Measurements from ENCODE around the gene RHCG.
"Not testable (repeated sequence)": the region's sequence is repeated elsewhere in the genome, so short reads cannot be mapped to it uniquely, and the experiment has no call there.

Gene RHCG

DNA sequence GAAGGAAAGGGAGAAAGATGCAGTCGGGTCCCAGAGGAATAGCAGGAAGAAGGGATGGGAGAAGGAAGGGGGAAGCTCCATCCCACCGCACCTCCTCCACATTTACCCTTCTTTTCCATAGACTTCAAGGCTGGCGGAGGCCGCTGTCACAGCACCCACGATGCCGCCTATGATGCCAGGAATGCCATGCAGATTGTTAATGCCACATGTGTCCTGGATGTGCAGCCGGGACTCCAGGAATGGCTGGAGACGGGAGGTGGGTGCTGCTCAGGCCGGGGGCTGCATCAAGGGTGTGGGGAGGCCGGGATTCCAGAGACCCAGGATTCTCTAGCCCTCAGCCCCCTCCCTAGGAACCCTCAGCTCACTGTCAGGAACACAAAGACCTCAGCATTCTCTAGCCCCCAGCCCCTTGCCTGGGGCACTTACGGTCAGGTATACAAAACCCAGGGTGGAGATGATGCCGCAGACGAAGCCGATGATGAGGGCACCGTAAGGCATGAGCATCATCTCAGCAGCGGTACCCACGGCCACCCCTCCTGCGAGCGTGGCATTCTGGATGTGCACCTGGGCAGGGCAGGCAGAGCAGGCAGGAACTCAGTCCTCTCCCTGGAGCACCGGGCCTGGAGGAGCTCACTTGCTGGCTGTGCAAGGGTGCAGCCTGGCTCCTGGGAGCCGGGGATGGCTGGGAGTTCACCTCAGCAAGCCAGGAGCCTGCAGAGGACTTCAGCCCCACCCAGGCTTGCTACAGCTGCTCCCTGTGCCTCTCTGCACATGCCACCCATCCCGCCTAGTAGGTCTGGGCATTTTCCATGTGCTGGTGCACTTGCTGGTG lies 18.8 kb downstream of the RHCG start:
- no peak for DNase-seq (ENCODE audit: low read depth)

DNA sequence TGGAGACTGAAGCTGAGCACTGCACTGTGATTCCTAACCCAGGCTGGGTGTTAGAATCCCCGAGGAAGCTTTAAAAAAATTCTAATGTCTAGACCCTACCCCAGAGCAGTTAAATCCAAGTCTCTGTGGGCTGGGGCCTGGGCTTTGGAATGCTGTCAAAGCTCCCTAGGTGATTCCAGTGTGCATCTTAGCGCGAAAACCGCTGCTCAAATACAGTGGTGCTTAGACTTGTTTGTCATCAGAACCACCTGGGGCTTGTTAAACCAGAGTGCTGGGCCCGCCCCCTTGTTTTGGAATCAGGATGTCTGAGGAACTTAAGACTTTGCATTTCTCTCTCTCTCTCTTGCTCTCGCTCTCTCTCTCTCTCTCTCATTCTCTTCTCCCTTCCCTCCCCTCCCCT lies 20.7 kb downstream of the RHCG start:
- DNase-seq (ENCODE audit: low read depth) = no peak

GRCh38 chr15:89472785-89473256 lies 23.6 kb downstream of the RHCG start:
- DNase-seq (ENCODE audit: low read depth) = no peak

GRCh38 chr15:89469426-89470096 lies 26.8 kb downstream of the RHCG start:
- DNase-seq (ENCODE audit: low read depth) = no peak

GRCh38 chr15:89468813-89469212 lies 27.6 kb downstream of the RHCG start:
- not testable (repeated sequence) for DNase-seq (ENCODE audit: low read depth)

GRCh38 chr15:89463113-89463512 lies 33.3 kb downstream of the RHCG start:
- DNase-seq (ENCODE audit: low read depth) = no peak

DNA sequence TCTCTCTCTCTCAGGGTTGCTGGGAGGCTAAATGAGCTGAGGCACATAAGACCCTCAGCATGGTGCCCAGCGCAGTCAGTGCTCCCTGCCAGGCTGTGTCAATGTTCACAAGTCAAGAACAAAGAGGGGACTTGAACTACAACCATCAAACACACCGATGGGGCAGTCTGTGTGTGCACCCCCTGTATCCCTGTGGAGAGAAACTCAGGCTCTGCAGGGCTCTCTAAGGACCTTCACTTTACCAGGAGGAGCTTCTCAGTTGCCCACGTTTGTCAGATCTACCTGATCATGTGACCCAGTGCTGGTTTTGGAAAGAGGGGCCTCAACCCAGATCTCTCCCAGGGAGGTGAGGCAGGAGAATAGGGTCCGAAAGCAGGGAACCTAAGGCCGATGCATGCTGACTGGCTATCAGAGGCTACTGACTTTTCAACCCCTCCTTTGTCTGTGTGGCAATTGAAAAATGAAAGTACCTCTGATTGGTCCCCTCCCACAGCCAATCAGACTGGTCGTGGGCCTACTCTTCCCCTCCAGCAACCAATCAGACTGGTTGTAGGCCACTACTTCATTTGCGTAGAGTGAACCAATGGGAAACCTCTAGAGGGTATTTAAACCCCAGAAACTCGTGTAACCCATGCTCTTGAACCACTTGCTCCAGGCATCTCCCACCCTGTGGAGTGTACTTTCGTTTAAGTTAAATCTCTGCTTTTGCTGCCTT lies 34.0 kb downstream of the RHCG start:
- DNase-seq (ENCODE audit: low read depth) = no peak

- no peak for DNase-seq (ENCODE audit: low read depth)
Measured at GRCh38 chr15:89461386-89461785, 35.0 kb downstream of the RHCG start.

DNA sequence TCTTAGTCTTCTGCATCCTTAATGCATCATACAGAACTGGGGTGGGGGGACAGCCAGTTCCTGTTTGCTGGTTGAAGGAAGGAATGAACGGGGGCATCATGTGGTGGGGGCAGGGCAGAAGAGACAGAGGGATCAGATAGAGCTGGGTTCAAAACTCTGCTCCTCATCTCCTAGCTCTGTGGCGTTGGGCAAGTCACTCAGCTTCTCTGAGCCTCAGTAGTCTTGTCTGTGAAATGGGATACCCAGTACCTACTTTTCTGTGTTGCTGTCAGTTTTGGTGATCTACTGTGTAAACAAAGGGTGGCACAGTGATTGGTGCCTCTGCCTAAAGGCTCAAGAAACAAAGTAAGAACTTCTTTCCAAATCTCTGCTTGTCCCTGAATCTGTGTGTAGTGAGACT lies 36.3 kb downstream of the RHCG start:
- no peak for DNase-seq (ENCODE audit: low read depth)

DNA sequence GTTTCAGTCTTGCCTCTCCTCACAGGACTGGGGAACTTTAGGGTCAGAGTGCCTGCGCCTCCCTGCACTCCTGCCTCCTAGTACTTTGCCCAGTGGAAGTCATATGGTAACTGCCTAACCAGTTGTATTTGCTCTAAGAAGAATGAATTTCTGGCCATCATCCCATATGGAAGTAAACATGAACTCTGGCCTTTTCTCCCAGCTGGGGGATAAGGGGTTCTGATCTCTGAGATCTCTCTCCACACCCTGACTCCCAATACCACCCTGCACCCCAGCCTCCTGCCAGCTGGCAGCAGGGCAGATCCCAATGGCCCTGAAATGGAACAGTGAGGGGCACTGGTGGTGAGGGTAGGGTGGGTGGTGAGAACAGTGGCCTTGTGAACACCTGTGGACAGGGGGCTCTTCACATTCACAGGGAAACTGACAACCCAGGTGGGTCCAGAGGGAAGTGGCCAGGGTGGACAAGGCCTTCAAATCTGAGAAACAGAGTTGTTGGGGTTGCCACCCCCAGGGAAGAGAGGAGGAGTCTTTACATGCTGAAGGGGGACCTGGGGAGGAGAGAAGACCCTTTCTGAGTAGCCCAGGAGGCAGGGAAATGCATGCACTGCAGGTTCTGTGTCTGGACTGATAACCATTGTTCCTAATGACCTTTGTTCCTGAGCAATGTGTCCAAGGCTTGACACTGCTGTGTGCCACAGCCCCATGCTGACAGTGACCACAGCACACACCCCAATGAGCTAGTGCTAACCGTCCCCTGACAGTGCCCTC lies 36.9 kb downstream of the RHCG start:
- DNase-seq (ENCODE audit: low read depth) = no peak

DNA sequence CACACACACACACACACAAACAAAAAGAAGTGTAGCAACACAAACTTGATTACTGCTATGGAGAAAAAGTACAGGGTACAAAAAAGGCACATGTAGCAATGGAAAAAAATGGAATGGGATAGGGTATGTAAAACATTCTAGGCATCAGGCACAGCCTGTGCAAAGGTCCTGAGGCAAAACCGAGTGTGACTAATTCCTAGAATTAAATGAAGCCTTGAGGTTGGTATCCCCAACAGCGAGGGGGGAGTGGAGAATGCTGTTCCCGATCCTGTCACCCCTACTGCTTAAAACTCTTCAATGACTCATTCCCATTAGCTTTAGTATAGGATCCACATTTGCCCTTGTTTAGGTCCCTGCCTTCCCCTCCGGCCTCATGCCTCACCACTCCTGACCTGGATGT lies 37.9 kb downstream of the RHCG start:
- no peak for DNase-seq (ENCODE audit: low read depth)

GRCh38 chr15:89457086-89457485 lies 39.3 kb downstream of the RHCG start:
- DNase-seq (ENCODE audit: low read depth) = no peak

DNA sequence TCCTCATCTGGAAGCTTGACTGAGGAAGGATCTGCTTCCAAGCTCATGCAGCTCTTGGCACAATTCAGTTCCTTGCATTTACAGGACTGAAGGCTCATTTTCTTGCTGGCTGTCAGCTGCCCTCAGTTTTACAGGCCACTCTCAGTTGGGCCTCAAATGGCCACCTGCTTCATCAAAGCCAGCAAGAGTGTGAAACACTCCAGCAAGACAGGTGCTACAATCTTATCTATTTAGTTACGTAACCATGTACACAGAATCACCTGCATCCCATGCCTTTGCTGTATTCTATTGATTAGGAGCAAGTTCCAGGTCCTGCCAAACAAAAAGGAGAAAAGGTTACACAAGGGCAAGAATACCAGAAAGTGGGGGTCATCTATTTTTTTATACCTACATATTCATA lies 40.8 kb downstream of the RHCG start:
- no peak for DNase-seq (ENCODE audit: low read depth)

- DNase-seq (ENCODE audit: low read depth) = no peak
Measured at GRCh38 chr15:89452330-89452836, 44.0 kb downstream of the RHCG start.

DNA sequence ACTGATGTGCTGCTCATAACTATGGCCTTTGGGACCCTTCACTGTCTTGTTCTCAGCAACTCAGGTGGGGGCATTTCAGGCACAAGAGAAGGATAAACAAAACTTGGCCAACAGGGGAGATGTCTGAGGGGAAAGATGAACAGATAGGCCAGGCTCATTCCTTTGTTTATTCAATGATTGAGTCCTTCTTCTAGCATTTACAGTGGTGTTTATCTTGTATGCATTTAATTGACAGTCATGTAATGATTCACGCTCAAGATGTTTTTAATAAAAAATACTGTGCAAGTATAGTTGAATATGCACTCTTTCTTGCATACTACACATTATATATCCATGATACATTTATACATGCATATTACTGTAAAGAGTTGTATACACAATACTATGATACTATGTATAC lies 44.5 kb downstream of the RHCG start:
- DNase-seq (ENCODE audit: low read depth) = no peak

GRCh38 chr15:89450076-89451006 lies 46.0 kb downstream of the RHCG start:
- DNase-seq (ENCODE audit: low read depth) = no peak

GRCh38 chr15:89448825-89449224 lies 47.6 kb downstream of the RHCG start:
- no peak for DNase-seq (ENCODE audit: low read depth)

DNA sequence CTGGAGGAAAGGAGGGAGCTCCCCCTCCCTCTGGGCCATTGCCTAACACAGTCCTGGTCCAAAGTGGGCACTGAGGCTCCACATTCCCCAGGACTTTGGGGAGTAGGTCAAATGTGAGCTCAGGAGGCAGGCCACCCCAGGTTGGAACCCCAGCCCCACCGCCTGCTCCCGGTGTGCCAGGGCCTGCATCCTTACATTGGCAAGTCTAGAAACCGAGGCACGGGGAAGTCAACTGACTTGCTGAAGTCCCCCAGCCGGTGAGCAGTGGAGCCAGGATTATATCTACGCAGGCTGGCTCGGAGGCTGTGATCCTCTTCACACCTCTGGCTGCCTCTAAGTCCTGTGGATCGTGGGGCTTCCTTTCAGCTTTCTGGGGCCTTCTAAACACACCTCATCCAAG lies 48.7 kb downstream of the RHCG start:
- DNase-seq (ENCODE audit: low read depth) = no peak

- DNase-seq (ENCODE audit: low read depth) = no peak
Measured at GRCh38 chr15:89446255-89446891, 50.0 kb downstream of the RHCG start.

- DNase-seq (ENCODE audit: low read depth) = no peak
Measured at GRCh38 chr15:89445518-89445917, 50.9 kb downstream of the RHCG start.

All from stromal cell of bone marrow (primary cell).